HG03103 (cell line): ENCODE measurements around the gene PRR15L.
"Not testable (repeated sequence)": the region's sequence is repeated elsewhere in the genome, so short reads cannot be mapped to it uniquely, and the experiment has no call there.

ENCODE experiments used
- ATAC-seq: cut with Tn5 transposase; IDR thresholded peaks from one replicate; pipeline ENCODE4 v1.9.1; 2021; ENCODE audit warnings: low read depth; ENCODE audit not compliant: unreplicated experiment

The PRR15L gene

DNA sequence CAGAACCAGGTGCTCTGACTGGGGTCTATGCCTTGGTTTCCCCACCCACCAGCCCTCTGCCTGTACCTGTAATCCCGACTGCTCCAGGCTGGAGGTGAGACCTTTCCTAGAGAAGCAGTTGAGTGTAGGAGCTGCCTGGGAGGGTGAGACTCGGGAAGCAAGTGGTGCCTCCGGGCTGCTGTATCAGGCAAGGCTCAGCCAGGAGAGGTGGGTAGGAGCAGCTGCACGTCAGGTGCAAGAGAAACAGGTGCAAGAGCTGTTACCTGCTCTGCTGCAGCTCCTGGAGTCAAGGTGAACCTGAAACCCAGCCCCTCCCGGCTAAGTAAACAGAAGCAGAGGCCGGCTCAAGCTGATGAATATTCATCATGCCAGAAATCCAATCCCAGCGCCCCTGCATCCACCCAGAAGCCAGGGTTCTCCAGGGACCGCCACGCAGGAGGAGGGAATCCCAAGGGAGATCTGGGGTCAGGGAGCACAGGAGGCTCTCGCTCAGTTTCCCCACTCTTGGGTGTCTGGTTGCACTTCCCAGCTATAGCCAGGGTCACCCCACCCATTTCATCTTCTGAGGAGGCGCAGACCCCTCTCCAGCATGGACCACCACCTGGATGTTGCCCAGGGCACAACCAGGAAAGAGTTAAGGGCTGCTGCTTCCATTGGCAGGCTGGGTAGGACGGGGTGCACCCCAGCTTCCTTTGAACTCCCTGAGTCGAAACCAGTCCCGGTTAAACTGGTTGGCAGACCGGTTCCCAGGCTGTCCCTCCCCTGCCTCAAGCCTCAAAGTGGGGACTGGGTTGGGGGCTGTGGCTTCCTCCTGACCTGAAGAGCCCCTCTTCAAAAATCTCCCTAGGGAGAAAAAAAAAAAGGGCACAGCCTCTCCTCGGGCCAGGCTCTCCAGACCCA, at the start of gene PRR15L:
Gene PRR15L (minus strand): TSS at position 293 of the 900 bp plus-strand sequence. CDS start 4,649 bp downstream, outside the sequence.
- no peak for ATAC-seq

DNA sequence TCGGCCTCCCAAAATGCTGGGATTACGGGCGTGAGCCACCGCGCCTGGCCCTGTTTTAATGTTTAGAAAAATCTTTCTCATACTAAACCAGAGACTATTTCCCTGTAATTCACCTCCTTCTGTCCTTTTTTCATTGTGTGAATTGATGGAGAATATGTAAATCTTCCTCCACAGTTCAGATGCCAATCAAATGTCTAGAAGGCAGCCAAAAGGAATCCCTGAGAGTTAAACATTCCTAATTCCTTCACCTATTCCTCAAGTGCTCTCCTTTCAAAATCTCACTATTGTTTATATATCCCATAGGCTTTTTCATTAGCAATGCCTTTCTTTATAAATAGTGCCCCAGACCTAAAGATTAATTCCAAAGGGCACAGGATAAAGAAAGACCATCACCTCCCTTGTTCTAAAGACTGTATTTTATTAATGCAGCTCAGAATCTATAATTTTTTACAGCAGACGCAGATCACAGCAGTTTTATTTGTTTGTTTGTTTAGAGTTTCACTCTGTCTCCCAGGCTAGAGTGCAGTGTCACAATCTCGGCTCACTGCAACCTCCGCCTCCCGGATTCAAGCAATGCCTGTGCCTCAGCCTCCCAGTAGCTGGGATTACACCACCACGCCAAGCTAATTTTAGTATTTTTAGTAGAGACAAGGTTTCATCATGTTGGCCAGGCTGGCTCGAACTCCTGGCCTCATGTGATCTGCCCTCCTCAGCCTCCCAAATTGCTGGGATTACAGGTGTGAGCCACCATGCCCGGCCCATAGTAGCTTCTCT, 49.4 kb upstream of the PRR15L start:
- no peak for ATAC-seq

- no peak for ATAC-seq
Observed at GRCh38 chr17:48004983-48005382, 47.3 kb upstream of the PRR15L start.

GRCh38 chr17:48003417-48004151, 45.9 kb upstream of the PRR15L start:
- no peak for ATAC-seq

DNA sequence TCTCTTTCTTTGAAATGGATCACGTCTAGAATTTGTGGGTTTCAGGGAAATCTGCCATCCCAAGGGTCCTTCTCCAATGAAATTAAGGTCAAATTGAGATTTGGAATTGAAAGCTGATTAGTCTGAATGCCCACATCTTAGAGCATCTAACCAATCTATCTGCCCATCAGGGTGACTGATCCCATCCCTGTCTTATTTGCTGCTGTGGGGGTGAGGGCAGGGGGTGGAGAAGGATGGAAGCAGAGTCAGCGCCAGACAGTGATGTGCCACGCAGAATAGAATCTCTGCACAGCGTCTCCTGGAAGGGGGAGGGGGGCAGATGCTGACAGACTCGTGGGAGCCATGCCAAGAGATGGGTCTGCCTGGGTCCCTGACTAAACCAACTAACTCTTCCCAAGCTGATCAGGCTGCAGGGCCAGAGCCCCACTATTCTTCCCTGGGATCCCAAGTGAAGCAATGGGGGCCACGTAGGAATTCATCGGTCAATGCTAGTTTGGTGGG, 45.3 kb upstream of the PRR15L start:
- ATAC-seq: no peak

DNA sequence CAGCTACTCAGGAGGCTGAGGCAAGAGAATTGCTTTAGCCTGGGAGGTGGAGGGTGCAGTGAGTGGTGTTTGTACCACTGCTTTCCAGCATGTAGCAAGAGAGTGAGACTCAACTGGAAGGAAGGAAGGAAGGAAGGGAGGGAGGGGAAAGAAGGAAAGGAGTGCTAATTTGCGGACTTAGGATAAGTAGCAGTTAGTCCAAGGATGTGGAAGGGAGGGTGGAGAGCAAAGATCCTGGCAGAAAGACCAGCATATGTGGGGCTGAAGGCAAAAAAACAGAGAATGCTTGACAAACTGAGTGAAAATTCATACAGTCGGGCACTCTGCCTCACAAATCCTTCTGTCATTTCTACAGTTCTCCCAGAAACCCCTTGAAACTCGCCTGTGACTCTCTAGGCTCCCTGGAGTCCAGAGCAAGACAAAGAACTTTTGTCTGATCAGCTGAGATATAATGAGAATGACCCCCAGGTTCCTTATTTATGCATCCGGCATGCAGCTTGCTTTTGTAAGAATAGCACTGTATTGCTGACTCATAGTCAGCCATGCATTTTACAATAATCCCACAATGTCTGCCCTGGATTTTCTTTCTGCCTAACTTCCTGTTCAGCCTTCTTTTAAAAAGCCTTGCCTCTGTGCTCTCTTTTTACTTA, 44.7 kb upstream of the PRR15L start:
- no peak for ATAC-seq

DNA sequence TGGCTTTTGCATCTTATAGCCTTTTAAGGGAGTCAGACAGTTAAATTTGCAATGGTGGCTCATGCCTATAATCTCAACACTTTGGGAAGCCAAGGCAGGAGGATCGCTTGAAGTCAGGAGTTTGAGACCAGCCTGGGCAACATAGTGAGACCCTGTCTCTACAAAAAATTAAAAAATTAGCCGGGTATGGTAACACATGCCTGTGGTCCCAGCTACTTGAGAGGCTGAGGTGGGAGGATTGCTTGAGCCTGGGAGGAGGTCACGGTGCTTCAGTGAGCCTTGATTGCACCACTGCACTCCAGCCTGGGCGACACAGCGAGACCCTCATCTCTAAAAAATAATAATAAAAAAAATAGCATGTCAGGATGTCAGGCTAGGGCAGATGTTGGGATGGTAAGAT, 44.0 kb upstream of the PRR15L start:
- not testable (repeated sequence) for ATAC-seq

DNA sequence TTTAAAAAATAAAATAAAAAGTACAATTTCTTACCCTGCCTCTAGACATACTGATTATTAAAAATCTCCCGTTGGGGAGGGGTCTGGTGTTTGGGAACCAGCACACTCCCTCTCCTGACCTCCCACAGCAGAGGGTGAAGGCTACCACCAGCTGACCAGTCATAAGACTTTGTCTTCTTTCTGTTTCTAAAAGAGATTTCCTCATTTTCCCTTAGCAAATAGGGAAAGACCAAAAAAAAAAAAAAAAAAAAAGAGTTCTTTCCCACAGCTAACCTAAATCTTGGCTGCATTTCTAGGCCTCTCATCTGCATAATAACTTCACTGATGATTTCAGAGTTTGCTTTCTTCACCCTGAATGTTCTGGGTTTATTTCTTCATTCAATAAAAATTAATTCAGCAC, 43.5 kb upstream of the PRR15L start:
- ATAC-seq: no peak

GRCh38 chr17:47999582-47999981, 41.9 kb upstream of the PRR15L start:
- no peak for ATAC-seq

- no peak for ATAC-seq
Observed at GRCh38 chr17:47998044-47998443, 40.4 kb upstream of the PRR15L start.

GRCh38 chr17:47997586-47997985, 39.9 kb upstream of the PRR15L start:
- no peak for ATAC-seq

- ATAC-seq: no peak
Observed at GRCh38 chr17:47996201-47996600, 38.5 kb upstream of the PRR15L start.

DNA sequence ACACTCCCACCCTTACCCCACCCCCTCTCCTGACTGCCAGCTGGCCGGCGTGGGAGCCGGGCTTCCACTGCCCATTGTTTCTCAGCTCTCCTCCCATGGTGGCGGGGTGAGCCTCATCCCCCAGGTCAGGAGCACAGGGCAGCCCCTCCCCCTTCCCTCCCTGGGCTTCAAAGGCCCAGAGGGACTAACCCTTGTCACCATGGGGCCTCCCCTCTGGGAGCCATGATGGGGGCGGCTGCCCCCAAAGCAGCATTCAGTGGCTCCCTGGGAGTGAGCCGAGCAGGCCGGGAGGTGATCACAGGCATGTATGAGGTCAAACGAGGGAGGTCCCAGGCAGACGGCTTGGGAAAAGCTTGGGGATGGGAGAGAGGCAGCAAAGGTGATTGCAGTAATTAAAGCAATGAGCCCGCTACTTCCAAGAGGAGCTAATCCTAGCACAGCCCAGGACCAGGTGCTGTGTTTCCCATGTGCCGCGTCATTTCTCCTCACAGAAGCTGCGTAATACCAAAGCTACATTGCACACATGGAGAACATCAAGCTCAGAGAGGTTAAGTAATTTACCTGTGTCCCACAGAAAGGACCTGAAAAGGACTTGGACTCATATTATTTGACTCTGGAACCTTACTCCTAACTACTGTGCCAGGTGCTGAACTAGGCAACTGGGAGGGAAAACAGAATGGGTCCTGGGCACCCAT, 37.7 kb upstream of the PRR15L start:
- no peak for ATAC-seq

- no peak for ATAC-seq
Observed at GRCh38 chr17:47994724-47995123, 37.0 kb upstream of the PRR15L start.

- ATAC-seq: no peak
Observed at GRCh38 chr17:47993964-47994363, 36.3 kb upstream of the PRR15L start.

DNA sequence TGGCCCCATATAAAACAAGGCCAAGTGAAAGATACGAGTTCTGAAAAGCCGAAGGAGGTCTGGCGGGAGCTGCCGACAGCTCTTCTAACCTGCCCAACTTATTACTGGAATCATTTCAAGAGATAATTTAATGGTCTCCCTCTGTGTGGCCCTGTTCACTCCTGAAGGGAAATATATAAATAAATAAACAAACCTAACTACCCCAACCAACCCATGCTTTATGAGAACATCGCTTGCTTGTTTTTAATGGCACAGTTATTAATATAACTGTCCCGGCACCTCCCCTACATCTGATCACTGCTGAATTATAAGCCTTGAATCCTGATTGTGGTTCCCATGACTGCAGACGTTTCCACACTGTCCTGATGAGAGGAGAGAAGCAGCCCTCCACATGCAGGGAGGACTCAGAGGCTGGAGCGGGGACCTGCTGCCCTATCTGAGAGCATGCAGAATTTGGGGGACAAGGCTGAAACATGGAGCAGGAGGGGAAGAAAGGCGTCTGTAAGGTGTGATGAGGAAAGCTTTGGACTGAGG, 35.4 kb upstream of the PRR15L start:
- ATAC-seq: no peak

GRCh38 chr17:47992216-47992615, 34.5 kb upstream of the PRR15L start:
- no peak for ATAC-seq

- no peak for ATAC-seq
Observed at GRCh38 chr17:47990962-47991731, 33.5 kb upstream of the PRR15L start.

GRCh38 chr17:47989700-47990099, 32.0 kb upstream of the PRR15L start:
- ATAC-seq: no peak
